Fibroblast of skin of right biceps (primary cell): ENCODE measurements around the gene CXXC4.
A peak's percentile ranks its signal among the peaks of the same experiment; 100 is the strongest.

Source experiments
- DNase-seq: peaks from one replicate; pipeline ENCODE4 v3.0.0-alpha.2; 2013

CXXC4 gene

GRCh38 chr4:104488151-104488550 is 6.5 kb downstream of the CXXC4 start:
- DNase-seq, result no peak

DNA sequence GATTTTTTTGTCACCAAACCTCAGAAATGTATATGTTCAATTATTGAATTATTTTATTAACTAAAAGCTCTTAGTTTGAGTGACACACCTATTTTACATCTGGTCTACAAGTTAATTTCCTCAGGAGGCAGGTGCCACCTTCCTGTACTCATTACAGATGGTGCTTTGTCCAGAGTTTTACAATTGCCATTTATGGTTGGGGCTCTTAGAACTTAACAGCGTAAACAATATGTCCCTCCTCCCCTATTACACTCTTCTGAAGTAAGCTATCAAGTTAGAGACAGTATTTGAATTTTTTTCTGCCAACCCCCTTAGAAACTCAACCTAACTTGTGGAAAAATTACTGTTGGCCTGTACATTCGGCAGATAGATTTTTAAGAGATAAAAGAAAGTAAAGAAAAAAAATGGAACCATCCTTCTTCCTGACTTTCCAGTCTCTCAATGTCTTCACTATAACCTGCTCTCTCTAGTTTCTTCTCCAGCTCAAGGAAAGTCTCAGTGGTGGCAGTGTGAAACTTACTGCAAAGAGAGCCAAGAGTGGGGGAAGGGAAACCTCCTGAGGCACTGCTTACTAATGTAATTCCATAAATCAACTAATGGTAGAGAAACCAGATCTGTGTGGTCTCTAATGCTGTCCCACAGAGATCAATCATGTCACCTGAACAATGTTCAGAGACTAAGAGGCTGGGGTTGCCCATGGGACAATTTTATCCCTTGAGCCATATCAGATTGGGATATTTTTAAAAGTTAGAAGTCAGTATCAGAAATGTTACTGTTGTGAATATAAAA is 7.8 kb downstream of the CXXC4 start:
- DNase-seq, result no peak

- no peak for DNase-seq
These were observed 19.0 kb downstream of the CXXC4 start for GRCh38 chr4:104475652-104476051.

DNA sequence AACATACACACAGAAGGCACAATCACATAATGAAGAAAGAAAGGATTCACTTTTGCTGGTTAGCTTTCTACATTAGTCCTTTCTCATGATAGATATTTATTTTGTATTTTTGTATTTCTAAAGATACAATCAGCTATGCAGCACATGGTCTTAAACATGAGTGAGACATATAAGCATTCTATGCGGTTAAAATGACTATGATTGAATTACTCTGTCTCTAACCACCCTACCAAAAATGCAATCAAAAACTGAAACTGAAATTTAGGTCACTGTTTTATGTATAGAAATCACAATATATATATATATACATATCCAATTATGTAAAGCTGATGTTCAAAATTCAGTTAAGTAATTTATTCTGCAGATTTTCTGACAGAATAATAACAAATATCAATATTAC is 21.9 kb downstream of the CXXC4 start:
- no peak for DNase-seq

- no peak for DNase-seq
These were observed 23.9 kb downstream of the CXXC4 start for GRCh38 chr4:104470770-104471169.

- DNase-seq, result no peak
These were observed 24.9 kb downstream of the CXXC4 start for GRCh38 chr4:104469794-104470193.

GRCh38 chr4:104465619-104466018 is 29.1 kb downstream of the CXXC4 start:
- DNase-seq, result no peak

DNA sequence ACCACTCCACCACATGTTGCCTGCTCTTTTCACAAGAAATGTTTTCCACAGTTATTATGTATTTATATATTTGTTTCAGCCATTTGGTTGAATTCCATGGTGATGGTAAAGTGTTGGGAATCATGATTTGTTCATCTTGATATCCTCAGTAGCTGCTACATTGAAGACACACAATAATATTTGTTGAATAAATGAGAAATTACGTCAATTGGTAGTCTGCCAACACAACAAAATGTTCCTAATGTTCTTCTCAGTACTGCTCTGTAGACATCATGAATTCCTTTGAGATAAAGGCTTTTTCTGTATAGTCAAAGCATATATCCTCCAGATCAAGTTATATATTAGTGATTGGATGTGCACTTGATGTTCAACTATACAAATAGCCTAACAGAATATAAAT is 29.5 kb downstream of the CXXC4 start:
- DNase-seq, result peak; percentile 0

DNA sequence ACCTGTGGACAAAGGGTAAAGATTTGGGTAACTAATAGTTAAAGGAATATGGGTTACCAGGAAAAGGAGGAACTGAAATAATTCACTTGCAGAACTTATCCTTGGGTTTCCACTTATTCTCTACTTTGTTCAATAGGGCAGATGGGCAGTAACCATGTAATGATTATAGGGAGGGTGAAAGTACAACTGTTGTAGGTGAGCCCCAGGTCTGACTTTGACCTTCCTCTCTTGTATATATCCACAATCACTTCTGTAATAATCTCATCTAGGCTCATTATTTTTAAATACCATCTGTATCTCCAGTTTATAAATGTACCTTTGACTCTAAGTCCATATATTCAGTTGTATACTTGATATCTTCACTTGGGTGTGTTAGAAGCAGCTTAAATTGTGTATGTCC is 32.1 kb downstream of the CXXC4 start:
- DNase-seq, result no peak

DNA sequence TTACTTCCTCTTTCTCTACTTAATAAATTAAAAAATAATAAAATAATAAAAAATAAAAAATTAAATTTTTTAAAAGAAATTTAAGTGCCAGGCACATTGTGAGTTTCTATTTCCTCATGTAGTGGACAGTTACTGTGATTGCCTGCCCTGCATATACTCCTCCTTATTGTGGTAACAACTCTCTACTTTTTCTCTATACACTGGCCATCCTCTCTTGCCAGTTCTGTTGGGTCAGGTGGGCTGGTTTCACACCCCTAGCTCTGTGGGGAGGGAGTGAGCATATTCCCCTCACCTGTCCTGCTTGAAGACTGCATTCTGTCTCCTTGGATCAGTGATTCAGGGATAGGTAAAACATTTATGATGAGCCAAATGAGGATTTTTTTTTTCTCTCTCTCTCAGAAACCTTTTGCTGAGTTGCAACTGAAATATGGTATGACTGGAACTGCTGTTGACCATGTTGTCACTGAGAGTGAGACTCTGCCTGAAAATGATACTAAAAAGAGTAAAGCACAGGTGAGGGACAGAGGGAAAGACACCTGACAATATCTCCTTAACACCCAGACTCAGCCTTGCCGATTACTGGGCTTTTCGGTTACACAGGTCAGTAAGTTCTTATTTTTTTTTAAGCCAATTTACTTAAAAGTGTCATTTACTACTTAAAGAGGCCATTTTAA is 37.2 kb downstream of the CXXC4 start:
- no peak for DNase-seq

- DNase-seq, result no peak
These were observed 43.1 kb downstream of the CXXC4 start for GRCh38 chr4:104451573-104451972.

GRCh38 chr4:104449537-104449936 is 45.2 kb downstream of the CXXC4 start:
- no peak for DNase-seq

GRCh38 chr4:104447294-104447693 is 47.4 kb downstream of the CXXC4 start:
- DNase-seq, result no peak

DNA sequence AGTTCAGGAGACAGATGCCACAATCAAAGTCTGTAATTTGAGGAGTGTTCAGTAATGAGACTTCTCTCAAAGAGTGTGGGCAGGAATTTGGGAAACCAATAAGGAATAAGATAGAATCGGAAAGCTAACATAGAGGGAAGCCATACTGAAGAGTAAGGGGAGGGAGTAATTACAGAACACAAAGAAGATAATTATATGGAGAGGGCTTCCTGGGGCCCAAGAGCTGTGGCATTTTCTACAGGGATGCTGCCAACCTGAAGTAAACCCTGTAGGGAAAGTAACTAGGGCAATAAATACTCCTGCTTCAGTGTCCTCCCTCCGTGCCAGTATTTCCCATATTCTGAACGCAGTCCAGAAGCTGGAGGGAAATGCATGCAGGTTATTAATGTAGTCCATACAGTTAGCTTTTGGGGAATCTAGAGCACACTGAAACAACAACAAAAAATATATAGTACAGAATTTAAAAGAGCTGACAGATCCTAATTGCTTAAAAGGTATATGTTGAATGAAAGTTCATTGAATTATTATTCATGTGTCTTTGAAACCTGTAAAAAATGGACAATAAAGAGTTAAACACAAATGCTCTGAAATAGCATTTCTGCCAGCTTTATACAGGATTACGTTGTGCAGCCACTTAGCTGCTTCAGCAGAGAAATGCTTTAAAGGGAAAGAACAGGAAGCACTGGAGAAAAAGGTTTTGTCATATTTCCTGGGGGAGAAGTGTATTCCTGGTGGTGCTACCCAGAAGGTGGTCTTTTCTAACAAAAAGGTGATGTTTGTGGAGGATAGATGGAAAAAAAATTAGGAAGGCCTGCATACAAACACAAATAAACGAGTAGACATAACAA is 48.0 kb downstream of the CXXC4 start:
- DNase-seq, result no peak

- DNase-seq, result no peak
These were observed 50.0 kb downstream of the CXXC4 start for GRCh38 chr4:104444685-104445084.

DNA sequence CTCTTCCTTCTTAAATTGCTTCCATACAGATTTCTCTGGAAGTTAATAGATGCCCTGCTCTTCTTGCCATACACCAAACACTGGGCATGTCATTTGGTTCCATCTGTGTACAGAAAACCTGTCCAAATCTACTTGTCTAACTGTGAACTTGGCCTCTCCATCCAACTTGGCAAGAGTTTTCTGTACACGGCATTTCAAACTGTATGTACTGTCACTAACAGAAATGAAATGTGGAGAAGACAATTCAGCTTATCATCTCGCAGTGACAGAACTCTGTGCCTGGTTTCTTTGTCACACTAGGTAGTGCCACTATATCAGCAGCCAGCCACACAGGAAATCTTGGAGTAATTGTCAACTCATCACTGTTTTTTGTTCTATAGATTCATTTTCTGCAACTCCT is 58.2 kb downstream of the CXXC4 start:
- DNase-seq, result no peak

GRCh38 chr4:104429150-104429741 is 65.4 kb downstream of the CXXC4 start:
- DNase-seq, result no peak

DNA sequence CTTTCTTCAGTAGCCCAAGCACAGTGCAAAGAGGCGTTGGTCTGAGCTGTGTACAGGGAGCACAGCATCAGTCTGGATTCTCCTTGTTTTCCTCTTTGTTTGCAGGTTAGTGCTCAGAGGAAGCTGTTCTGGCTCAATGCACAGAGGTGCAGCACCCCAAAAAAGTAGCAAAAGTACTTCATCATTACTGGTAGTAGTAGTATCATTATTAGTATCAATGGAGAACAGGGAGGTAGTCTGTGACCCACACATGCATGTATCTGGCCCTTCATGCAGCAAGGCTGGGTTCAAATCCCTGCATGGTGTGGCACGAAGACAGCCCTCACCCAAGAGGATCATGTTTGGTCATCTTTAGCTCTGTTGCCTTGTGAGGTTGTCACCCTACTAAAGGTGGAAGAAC is 68.7 kb downstream of the CXXC4 start:
- DNase-seq, result no peak

DNA sequence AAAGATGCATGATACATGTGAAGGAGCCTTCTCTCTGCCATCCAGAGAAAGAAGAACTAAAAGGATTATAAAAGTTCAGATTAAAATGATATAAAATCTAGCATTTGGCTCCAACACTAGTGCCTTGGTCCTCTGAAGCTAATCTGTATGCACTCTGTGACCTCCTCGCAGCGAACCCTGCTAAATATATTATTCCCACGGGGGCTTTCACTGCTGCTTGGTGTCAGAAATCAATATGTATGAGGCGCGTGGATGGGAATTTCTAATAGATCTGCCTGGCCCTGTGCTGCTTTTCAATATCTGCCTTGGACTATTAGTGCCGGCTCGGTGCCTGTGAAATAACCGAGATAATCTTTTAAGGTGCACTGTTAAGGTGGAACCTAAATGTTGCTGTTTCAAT is 69.7 kb downstream of the CXXC4 start:
- no peak for DNase-seq

GRCh38 chr4:104424475-104424941 is 70.2 kb downstream of the CXXC4 start:
- no peak for DNase-seq

GRCh38 chr4:104421566-104421965 is 73.1 kb downstream of the CXXC4 start:
- peak; percentile 4 for DNase-seq

- DNase-seq, result peak; percentile 15
These were observed 73.9 kb downstream of the CXXC4 start for GRCh38 chr4:104420766-104421165.
